ENCODE results near the gene FNDC3B. TPM values are rescaled to one million over a fixed set of nuclear protein-coding genes. Genes with fewer than 3 reads are reported as not detected.

FNDC3B gene
- polyA plus RNA-seq, 2 of the 4 experiments (the other 2 are of a cell fraction): 29.5 to 33.6 TPM

- no peak for TF ChIP-seq USF2 (IDR thresholded peaks at IDR 0.05)
Measured at GRCh38 chr3:172305974-172306373, 266.6 kb downstream of the FNDC3B start (continued).

GRCh38 chr3:172307141-172307560 is 267.8 kb downstream of the FNDC3B start:
- CTCF ChIA-PET: interaction anchor here (0.7 to 1.8 kb wide), 4 partner anchors 10 to 34 kb away, joined by 3 to 6 read pairs (median 4); no protein-coding TSS in a partner anchor
- H3K9me3 ChIP-seq: no peaks in the 10 kb centered on the region
- WGBS (ENCODE audit: missing lambda C conversion rate): 13% methylated on average over 5 of the region's 5 CpGs
- no peak overlapping the region; the same call in 2 of the 3 replicates for H3K4me3 ChIP-seq
- no peak for FAIRE-seq
- H3K27ac ChIP-seq: peak overlapping the region; percentile 71 to 78
- TF ChIP-seq FOSL2 (IDR thresholded peaks at IDR 0.05): no peak
- peak; percentile 49 for TF ChIP-seq FOSL2 (CRISPR knock-in tag; IDR thresholded peaks at IDR 0.05)
- no peak for TF ChIP-seq CEBPB (IDR thresholded peaks at IDR 0.05)
- no peak for TF ChIP-seq MYC (IDR thresholded peaks at IDR 0.05; ENCODE audit: borderline replicate concordance, low read length)
- no peak for TF ChIP-seq ATOH8 (CRISPR knock-in tag; IDR thresholded peaks at IDR 0.05; ENCODE audit: low read depth)
- no peak for TF ChIP-seq POLR2AphosphoS2 (conservative IDR thresholded peaks at IDR 0.05; ENCODE audit: low read length)
- TF ChIP-seq EP300 (IDR thresholded peaks at IDR 0.05): no peak
- no peak for TF ChIP-seq RAD21 (conservative IDR thresholded peaks at IDR 0.05 in 1 of 2, IDR thresholded peaks at IDR 0.05 in 1 of 2)
- TF ChIP-seq HOXB5 (CRISPR knock-in tag; IDR thresholded peaks at IDR 0.05): no peak
- no peak for TF ChIP-seq REST (IDR thresholded peaks at IDR 0.05)
- TF ChIP-seq NPAS2 (CRISPR knock-in tag; IDR thresholded peaks at IDR 0.05; ENCODE audit: borderline replicate concordance): no peak
- TF ChIP-seq HES2 (IDR thresholded peaks at IDR 0.05): no peak
- no peak for TF ChIP-seq JUN (IDR thresholded peaks at IDR 0.05)
- TF ChIP-seq GATA3 (IDR thresholded peaks at IDR 0.05; ENCODE audit: borderline replicate concordance): peak; percentile 49; the same call in 1 of the 2 replicates
- 0 out of 2 replicates have a peak, but pooled peaks have one; percentile 29 for TF ChIP-seq JUNB (IDR thresholded peaks at IDR 0.05)
- TF ChIP-seq FOXS1 (CRISPR knock-in tag; IDR thresholded peaks at IDR 0.05): no peak
- no peak for TF ChIP-seq BCL3 (IDR thresholded peaks at IDR 0.05)
- no peak for TF ChIP-seq CHD4 (IDR thresholded peaks at IDR 0.05; ENCODE audit: borderline replicate concordance)
- TF ChIP-seq RCOR1 (IDR thresholded peaks at IDR 0.05; ENCODE audit: low read depth, low read length): no peak
- H3K4me1 ChIP-seq: peaks cover 49% of the 10 kb centered on the region
- POLR2A ChIA-PET: interaction anchor here (0.8 to 1.5 kb wide), 2 partner anchors 8 to 442 kb away, joined by 4 to 6 read pairs; no protein-coding TSS in a partner anchor
- peak; percentile 11 to 30 for DNase-seq (ENCODE audit: low read depth in 1 of 2, low spot score in 1 of 2)
- H3K4me2 ChIP-seq: peak overlapping the region; percentile 73
- peak; percentile 27 to 72; a peak in 4 of 6 replicates for ATAC-seq

All from A549 (cell line).